T-helper 22 cell (primary cell): ENCODE measurements around the gene PCDHGA9.
"Not testable (repeated sequence)": the region's sequence is repeated elsewhere in the genome, so short reads cannot be mapped to it uniquely, and the experiment has no call there.

Experiments
- DNase-seq: peaks from one replicate; pipeline ENCODE4 v3.0.0-alpha.2; 2020; ENCODE audit warnings: low read depth

Gene PCDHGA9

DNA sequence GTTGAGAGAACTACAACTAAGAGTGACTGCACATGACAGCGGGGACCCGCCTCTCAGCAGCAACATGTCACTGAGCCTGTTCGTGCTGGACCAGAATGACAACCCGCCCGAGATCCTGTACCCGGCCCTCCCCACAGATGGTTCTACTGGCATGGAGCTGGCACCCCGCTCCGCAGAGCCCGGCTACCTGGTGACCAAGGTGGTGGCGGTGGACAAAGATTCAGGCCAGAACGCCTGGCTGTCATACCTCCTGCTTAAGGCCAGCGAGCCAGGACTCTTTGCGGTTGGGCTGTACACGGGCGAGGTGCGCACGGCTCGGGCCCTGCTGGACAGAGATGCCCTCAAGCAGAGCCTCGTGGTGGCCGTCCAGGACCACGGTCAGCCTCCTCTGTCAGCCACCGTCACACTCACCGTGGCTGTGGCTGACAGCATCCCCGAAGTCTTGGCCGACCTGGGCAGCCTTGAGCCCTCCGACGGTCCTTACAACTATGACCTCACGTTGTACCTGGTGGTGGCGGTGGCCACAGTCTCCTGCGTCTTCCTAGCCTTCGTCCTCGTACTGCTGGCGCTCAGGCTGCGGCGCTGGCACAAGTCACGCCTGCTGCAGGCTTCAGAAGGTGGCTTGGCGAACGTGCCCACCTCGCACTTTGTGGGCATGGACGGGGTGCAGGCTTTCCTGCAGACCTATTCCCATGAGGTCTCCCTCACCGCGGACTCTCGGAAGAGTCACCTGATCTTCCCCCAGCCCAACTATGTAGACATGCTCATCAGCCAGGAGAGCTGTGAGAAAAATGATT, 17.9 kb upstream of the PCDHGA9 start:
- no peak for DNase-seq

DNA sequence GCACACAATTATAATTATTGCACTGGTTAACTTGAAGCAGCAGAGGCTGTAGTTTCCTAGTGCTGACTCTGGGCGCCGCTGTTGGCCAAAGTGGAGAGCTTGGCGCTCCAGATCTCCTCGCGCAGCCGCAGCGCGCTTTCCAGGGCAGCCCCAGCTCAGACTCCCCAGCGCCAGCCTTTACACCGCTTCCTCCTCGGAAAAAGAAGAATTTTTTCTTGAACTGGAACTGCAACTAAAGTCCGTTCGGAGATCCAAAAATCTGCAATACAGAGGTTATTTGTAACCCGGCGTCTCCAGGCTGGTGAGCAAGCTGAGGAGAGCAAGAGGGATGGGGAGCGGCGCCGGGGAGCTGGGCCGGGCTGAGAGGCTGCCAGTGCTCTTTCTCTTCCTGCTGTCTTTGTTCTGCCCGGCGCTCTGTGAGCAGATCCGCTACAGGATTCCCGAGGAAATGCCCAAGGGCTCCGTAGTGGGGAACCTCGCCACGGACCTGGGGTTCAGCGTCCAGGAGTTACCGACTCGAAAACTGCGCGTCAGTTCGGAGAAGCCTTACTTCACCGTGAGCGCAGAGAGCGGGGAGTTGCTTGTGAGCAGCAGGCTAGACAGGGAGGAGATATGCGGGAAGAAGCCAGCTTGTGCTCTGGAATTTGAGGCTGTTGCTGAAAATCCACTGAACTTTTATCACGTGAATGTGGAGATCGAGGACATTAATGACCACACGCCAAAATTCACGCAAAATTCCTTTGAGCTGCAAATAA, 14.8 kb upstream of the PCDHGA9 start, which contains the start of gene PCDHGB4:
Gene PCDHGB4 (plus strand): TSS at position 142 of the 755 bp plus-strand sequence. CDS start 187 bp downstream, at position 329.
- not testable (repeated sequence) for DNase-seq

DNA sequence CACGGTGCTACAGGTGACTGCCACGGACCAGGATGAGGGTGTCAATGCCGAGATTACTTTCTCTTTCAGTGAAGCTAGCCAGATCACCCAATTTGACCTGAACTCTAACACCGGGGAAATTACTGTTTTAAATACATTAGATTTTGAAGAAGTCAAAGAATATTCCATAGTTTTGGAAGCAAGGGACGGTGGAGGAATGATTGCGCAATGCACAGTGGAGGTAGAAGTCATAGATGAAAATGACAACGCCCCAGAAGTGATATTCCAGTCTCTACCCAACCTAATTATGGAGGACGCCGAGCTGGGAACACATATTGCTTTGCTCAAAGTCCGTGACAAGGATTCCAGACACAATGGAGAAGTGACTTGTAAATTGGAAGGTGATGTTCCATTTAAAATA, 13.9 kb upstream of the PCDHGA9 start:
- no peak for DNase-seq

- no peak for DNase-seq
Measured at GRCh38 chr5:141389153-141390042, 13.2 kb upstream of the PCDHGA9 start.

DNA sequence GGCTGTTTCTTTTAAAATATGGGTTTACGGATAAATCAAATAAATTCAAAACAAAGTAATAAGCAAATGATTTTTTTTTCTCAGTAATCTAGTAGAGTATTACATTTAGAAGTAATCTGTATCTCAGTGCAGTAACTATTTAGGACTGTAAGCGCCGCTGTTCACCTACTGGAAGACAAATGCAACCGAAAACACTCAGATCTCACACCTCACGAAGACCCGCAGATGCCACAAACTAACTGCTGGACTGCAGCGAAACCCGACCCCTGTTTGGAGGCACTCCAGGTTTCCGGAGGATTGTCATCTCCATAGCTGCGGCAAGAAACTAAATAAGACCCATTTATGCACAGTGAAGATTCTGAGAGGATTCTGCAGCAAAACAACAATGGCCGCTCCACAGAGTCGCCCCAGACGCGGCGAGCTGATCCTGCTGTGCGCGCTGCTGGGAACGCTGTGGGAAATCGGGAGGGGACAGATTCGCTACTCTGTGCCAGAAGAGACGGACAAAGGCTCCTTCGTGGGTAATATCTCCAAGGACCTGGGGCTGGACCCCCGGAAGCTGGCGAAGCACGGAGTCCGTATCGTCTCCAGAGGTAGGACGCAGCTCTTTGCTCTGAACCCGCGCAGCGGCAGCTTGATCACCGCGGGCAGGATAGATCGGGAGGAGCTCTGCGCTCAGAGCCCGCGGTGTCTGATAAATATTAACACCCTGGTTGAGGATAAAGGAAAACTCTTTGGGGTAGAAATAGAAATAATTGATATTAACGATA, 10.0 kb upstream of the PCDHGA9 start, which contains the start of gene PCDHGA8:
Gene PCDHGA8 (plus strand): TSS at position 205 of the 770 bp plus-strand sequence. CDS start 181 bp downstream, at position 386.
- no peak for DNase-seq

DNA sequence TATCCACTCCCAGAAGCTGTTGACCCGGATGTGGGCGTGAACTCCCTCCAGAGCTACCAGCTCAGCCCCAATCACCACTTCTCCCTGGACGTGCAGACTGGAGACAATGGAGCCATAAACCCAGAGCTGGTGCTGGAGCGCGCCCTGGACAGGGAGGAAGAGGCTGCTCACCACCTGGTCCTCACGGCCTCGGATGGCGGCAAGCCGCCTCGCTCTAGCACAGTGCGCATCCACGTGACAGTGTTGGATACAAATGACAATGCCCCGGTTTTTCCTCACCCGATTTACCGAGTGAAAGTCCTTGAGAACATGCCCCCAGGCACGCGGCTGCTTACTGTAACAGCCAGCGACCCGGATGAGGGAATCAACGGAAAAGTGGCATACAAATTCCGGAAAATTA, 9.3 kb upstream of the PCDHGA9 start:
- DNase-seq, result no peak

GRCh38 chr5:141394401-141395187, 8.0 kb upstream of the PCDHGA9 start:
- DNase-seq, result not testable (repeated sequence)

DNA sequence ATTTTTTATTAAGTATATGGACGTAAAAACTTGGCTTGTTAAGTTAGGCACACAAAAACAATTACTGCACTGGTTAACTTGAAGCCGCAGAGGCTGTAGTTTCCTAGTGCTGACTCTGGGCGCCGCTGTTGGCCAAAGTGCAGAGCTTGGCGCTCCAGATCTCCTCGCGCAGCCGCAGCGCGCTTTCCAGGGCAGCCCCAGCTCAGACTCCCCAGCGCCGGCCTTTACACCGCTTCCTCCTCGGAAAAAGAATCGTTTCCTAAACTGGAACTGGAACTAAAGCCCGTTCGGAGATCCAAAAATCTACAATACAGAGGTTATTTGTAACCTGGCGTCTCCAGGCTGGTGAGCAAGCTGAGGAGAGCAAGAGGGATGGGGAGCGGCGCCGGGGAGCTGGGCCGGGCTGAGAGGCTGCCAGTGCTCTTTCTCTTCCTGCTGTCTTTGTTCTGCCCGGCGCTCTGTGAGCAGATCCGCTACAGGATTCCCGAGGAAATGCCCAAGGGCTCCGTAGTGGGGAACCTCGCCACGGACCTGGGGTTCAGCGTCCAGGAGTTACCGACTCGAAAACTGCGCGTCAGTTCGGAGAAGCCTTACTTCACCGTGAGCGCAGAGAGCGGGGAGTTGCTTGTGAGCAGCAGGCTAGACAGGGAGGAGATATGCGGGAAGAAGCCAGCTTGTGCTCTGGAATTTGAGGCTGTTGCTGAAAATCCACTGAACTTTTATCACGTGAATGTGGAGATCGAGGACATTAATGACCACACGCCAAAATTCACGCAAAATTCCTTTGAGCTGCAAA, 4.6 kb upstream of the PCDHGA9 start, which contains the start of gene PCDHGB5:
Gene PCDHGB5 (plus strand): TSS at position 192 of the 796 bp plus-strand sequence. CDS start 181 bp downstream, at position 373.
- DNase-seq, result not testable (repeated sequence)

DNA sequence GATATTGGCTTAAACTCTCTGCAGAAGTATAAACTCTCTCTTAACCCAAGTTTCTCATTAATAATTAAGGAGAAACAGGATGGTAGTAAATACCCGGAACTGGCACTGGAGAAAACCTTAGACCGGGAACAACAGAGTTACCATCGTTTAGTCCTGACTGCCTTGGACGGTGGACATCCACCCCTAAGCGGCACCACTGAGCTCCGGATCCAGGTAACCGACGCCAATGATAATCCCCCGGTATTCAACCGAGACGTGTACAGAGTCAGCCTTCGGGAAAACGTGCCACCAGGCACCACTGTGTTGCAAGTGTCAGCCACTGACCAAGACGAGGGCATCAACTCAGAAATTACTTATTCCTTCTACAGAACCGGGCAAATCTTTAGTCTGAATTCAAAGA, 4.0 kb upstream of the PCDHGA9 start:
- DNase-seq, result no peak

- DNase-seq, result no peak
Measured at GRCh38 chr5:141399555-141400258, 2.9 kb upstream of the PCDHGA9 start.

GRCh38 chr5:141403387-141403786, 809 bp downstream of the PCDHGA9 start:
- DNase-seq, result no peak

- DNase-seq, result not testable (repeated sequence)
Measured at GRCh38 chr5:141407790-141408505, 5.4 kb downstream of the PCDHGA9 start, which contains the start of gene PCDHGB6. TSS of gene PCDHGB6 (plus strand) at chr5:141408021. CDS start at chr5:141408203, 182 bp downstream.

DNA sequence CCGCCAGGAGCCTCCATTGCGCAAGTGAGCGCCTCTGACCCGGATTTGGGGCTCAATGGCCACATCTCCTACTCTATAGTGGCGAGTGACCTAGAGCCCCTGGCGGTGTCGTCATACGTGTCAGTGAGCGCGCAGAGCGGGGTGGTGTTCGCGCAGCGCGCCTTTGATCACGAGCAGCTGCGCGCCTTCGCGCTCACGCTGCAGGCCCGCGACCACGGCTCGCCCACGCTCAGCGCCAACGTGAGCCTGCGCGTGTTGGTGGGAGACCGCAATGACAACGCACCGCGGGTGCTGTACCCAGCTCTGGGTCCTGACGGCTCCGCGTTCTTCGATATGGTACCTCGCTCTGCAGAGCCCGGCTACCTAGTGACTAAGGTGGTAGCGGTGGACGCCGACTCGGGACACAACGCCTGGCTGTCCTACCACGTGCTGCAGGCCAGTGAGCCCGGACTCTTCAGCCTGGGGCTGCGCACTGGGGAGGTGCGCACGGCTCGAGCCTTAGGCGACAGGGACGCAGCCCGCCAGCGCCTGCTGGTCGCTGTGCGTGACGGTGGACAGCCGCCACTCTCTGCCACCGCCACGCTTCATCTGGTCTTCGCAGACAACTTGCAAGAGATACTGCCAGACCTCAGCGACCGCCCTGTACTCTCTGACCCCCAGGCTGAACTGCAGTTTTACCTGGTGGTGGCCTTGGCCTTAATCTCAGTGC, 7.2 kb downstream of the PCDHGA9 start:
- DNase-seq, result no peak

GRCh38 chr5:141411575-141411974, 9.0 kb downstream of the PCDHGA9 start:
- no peak for DNase-seq

DNA sequence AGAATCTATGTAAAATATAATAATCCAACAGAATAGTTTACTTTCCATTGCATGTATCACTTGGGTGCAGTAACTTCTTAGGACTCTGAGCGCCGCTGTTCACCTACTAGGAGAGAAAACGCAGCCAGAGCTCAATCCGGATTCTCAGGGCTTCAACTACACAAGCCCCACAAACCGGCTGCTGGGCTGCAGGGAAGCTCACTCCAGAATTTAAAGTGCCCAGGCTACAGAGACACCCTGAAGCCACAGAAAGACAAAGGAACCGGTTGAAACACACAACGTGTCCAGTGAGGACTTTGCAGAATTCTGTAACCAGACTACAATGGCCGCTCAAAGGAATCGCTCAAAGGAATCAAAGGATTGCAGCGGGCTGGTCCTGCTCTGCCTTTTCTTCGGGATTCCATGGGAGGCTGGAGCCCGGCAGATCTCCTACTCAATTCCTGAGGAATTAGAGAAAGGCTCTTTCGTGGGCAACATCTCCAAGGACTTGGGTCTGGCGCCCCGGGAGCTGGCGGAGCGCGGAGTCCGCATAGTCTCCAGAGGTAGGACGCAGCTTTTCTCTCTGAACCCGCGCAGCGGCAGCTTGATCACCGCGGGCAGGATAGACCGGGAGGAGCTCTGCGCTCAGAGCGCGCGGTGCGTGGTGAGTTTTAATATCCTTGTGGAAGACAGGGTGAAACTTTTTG, 10.4 kb downstream of the PCDHGA9 start, which contains the start of gene PCDHGA10:
Gene PCDHGA10 (plus strand): TSS at position 134 of the 686 bp plus-strand sequence. CDS start 189 bp downstream, at position 323.
- DNase-seq, result no peak

- no peak for DNase-seq
Measured at GRCh38 chr5:141413540-141414069, 11.0 kb downstream of the PCDHGA9 start.
